Measurements from ENCODE around the gene PTPRM.

DNA sequence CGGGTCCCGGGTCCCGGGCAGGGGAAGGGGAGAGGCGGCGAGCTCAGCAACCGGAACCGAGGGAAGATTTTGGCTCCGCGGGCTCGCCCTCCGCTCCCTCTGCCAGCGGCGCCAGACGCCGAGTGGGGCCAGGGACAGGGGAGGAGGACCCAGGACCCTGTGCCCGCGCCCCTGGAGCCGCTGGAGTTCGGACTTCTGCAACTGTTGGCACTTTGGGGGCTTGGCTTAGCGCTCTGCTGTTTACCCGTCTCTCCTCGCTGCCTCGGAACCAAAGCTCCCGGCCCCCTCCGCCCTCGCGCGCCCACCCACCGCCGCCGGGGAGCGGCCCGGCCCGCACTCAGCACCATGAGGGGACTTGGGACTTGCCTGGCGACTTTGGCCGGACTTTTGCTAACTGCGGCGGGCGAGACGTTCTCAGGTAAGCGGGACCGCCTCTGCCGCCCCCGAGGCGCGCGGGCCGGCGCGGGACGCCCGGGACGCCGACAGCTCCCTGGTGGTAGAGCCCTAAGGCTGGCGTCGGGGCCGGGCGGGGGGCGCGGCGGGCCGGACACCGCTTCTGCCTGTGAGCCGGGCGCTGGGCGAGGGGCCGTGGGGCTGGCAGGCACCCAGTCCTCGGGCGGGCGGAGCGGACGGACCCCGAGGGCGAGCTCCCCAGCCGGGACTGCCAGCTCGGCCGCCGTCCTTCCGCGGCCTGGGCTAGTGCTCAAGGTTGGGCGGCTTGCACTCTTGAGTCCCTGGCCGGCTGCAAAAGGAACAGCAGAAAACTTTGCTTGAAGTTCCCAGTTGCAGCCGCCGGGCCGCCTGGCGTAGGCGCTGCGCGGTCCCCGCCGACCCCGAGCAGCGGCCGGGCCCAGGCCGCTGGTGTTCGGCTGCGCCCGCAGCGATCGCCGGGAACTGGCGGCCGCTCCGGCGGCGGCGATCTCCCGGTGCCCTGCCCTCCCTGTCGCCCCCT, 634 bp downstream of the PTPRM start:
- TF ChIP-seq, protein P1, sequence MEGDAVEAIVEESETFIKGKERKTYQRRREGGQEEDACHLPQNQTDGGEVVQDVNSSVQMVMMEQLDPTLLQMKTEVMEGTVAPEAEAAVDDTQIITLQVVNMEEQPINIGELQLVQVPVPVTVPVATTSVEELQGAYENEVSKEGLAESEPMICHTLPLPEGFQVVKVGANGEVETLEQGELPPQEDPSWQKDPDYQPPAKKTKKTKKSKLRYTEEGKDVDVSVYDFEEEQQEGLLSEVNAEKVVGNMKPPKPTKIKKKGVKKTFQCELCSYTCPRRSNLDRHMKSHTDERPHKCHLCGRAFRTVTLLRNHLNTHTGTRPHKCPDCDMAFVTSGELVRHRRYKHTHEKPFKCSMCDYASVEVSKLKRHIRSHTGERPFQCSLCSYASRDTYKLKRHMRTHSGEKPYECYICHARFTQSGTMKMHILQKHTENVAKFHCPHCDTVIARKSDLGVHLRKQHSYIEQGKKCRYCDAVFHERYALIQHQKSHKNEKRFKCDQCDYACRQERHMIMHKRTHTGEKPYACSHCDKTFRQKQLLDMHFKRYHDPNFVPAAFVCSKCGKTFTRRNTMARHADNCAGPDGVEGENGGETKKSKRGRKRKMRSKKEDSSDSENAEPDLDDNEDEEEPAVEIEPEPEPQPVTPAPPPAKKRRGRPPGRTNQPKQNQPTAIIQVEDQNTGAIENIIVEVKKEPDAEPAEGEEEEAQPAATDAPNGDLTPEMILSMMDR (IDR thresholded peaks at IDR 0.05; ENCODE audit: low read depth, low read length, poor library complexity, severe bottlenecking), result no peak
- TF ChIP-seq EZH2phosphoT487 (IDR thresholded peaks at IDR 0.05; ENCODE audit: borderline replicate concordance, low read length), result no peak
